Activated CD8-positive, alpha-beta memory T cell treated with anti-CD3 and anti-CD28 coated beads for 24 hours (primary cell): ENCODE measurements around the gene CXCR3.
A peak's percentile ranks its signal among the peaks of the same experiment; 100 is the strongest.
"Not testable (repeated sequence)": the region's sequence is repeated elsewhere in the genome, so short reads cannot be mapped to it uniquely, and the experiment has no call there.

Source experiments
- DNase-seq: peaks from one replicate; pipeline ENCODE4 v3.0.0-alpha.2; 2020

Gene CXCR3

DNA sequence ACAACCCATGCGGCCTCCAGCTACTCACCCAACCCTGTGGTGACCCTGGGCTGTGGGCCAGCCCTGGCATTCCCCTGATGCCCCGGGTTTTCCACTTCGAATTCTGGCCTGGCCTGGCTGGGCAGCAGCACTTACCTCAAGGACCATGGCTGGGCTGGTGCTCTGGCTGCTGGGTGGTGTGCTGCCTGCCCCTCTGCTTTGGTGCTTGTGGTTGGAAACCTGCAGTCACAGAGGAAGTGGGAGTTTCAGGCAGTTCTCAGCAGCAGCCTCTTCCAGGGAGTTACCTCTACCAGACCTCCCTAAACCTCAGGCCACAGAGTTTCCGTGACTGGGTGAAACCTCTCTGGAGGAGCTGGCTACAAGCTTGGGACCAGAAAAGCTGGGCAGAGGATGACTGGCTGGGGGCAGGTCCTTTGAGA lies at the start of gene CXCR3:
Gene CXCR3 (minus strand): TSS at position 209 of the 419 bp plus-strand sequence. CDS start 62 bp downstream, at position 147.
- peak; percentile 85 for DNase-seq

DNA sequence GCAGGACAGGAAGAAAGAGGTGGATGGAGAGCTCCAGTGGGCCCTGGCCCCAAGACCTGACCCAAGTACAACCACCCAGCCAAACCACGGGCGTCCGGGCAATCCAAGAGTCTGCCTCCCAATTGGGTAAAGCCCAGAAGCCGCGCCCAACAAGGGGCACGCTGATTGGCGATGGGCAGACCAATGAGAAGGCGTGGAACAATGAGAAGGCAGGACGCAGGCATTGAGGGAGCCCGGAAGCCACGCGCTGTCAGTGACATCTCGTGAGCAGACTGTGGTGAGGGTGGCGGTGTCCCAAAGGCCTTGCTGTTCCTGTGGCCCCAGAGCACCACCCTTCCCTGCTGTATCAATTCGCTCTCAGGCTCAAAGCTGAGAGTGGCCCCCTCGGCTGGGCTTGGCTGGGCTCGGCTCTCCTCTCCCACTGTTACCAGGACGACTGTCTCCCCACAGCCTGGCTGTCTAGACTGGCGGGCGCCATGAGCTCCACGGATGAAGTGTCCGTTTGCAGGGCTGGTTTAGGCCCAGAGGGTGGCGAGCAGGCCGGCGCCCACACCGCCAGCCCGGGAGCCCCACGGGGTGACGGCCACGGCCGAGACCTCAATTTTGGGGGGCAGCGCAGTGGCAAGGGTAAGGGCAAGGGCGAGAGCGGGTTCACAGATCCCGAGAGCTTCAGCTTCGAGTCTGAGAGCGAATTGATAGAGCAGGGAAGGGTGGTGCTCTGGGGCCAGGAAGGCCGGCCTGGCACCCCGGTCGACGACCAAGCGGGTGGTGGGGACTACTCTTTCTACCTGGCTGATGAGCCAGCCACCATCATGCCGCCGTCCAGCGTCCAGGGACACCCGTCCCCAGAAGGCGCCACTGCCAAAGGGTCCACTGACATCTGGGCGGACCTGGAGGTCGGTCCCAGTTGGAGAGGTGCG lies 49.3 kb upstream of the CXCR3 start, which contains the start of gene LOC101059915:
Gene LOC101059915 (plus strand): TSS at position 219 of the 920 bp plus-strand sequence.
- DNase-seq = peak; percentile 51

DNA sequence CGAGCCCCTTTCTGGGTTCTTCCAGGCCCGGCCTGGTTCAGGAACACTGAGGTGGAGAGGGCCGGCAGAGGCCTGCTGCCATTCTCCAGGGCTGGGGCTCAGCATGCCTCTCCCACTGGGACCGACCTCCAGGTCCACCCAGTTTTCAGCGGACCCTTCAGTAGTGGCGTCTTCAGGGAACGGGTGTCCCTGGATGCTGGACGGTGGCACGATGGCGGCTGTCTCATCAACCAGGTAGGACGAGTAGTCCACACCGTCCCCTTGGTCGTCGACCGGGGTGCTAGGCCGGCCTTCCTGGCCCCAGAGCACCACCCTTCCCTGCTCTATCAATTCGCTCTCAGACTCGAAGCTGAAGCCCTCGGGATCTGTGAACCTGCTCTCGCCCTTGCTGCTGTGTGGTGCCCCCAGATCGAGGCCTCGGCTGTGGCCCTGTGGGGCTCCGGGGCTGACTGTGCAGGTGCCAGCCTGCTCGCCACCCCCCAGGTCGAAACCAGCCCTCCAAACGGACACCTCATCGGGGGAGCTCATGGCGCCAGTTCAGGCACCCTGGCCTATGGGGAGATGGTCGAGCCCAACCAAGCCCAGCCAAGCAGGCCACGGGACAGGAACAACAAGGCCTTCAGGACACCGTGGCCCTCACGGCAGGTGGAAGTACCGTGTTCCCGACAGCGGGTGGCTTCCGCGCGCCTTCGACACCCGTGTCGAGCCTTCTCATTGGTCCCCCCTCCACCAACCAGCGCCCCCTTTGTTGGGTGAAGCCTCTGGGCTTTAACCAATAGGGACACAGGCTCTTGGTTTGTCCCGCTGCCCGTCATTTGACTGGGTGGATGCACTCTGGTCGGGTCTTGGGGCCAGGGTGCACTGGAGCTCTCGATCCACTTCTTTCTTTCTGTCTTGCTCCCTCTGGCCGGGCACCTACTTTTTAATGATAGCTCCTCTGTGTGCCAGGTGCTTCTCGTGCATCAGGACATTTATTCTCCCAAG lies 48.2 kb upstream of the CXCR3 start:
- DNase-seq = peak; percentile 53

DNA sequence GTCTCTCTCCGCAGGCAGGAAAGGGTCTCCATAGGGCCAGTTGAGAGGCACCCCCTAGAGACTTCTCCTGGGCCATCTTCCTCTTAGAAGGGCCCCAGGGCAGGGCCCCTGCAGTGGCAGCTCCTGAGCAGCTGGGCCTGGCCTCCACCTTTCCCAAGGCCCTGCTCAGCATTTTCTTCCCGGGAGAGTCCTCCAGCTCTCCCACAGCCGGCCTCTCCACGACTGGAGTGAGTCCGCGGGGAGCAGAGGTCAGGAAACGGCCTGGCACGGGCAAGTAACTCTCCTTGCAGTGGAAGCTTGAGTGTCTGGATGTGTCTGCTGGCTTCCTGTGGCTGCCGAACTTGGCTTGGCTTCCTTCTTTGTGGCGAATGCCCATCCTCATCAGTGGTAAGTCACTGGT lies 47.4 kb upstream of the CXCR3 start:
- DNase-seq = peak; percentile 54

DNA sequence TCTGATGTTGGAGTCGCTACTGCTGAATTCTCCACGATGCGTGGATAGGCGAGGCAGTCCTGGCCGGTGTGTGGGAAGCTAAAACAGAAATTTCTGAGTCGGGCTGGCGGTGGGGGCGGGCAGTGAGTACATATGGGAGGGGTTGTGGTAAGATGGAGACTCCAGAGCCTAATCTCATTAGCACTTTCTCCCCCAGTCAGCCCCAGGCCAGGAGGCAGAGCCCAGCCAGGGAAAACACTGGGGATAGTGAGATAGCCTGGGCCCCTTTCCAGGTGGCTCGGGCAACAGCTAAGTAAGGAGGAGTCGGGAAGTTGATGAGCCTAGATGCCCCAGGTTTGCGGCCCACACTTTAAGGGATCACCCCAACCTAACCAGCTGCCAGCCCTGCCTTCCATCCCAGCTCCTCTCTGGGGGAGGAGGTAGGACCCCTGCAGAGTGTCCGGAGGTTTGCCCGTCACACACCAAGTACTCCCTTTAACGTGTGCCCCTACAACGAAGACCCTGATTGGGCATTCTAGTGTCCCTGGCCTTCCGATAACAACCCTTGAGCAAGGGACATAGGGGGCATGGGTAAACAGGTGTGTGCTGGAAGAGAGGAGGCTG lies 46.7 kb upstream of the CXCR3 start:
- DNase-seq = peak; percentile 55

DNA sequence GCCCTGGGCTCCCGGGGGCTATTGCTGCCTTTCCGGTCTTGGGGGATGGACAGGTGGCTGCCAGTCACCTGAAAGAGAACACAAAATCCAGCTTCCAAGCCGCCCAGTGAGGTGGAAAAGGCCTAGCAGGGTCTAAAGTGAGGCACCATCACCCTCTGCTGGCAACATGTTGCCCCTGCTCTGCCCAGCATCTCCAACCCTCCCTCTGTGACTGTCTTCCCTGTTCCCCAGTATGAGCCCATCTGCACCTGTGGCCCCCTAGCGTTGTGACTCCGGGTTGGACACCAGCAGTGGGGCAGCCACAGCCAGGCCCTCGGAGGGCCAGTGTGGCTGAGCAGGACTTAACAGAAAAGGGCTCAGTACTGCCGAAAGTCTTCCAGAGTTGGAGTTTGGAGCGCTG lies 45.9 kb upstream of the CXCR3 start:
- DNase-seq = peak; percentile 57

DNA sequence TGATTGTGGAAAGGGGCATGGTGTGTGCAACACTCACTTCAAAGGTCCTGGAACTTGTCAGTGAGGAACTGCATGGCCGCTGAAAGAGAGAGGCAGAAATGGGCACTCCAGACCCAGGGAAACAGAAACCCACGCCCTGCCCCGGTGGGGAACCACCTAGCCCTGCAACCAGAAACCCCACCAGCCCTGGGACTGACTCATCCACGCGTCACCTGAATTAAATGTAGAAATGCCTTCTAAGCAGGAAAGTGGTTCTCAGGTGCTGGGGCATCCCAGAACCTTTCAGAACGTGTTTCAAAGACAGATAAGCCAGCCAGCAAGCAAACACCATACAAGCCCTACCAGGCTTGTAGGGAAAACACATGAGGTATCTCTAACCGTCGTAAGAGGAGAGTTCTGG lies 44.9 kb upstream of the CXCR3 start:
- DNase-seq = peak; percentile 80

DNA sequence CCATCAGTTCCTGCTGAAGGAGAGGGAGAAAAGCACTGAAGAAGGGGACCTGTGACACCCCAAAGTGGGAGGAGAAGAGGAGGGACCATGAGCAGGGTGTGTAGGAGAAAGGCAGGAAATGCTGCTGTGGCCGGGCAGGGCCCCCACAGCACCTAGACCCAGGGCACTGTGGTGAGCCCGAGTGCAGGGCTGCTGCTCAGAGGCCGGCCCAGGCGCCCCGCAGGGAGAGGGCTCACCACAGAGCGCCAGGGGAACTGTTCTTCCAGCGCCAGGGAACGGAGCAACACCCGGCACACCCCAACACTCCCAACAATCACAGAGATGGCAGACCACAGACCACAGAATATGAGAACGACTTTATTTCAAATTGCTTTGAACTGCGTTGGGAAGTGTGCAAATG lies 44.3 kb upstream of the CXCR3 start:
- DNase-seq = not testable (repeated sequence)

DNA sequence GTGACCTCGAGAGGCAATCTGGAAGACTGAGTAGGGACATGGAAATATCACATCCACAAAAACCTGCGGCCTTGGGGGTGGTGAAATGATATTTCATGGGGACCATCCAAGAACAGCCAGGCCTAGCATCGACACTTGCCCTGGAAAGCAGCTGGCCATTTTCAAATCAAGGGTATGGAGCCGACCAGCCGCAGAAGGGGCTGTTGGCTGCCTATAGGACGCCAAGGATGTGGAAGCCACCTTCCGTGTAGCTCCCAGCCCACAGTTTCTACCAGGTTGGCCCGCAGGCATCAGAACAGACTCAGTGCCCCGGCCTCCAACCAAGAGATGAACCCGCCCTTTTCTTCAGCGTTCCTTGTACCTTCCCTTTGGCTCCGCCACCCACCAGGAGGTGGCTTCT lies 43.6 kb upstream of the CXCR3 start:
- peak; percentile 51 for DNase-seq

DNA sequence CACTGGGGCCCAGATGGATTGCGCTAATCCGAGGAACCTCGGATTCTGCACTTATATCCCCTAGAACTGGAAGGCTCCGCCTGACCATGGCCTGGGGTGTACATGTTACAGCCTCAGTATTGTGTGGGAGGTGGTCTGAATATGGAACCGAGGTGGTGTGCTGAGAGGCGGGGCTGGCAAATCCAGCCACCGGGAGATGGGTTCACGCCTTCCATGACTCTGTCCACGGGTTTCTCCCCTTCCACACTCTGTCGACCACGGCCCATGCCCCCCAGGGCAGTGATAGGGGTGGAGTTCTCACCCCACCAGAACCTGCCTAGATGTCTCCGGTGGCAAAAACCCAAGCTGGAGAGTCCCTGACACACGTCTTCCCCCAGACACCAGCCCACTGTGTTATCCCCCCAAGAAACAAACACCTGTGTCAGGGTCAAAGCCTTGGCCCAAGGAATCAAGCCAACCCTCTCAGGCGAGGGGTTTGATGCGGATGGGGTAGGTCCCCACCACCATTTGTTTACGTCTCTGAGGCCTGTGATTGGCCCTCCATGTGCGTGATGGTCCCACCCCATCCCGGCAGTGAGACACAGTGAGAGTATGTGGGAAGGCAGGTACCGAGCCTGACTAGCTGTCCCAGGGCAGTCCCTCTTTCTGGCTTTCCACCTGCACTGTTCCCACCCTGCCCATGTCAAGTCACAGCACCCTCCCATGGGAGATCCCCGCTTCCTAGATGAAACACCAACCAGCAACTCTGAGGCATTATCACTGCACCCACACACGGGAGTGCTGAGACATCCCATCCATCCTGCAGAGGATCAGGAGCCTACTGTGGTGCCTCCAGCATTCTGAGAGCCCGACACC lies 42.5 kb upstream of the CXCR3 start:
- peak; percentile 54 for DNase-seq

DNA sequence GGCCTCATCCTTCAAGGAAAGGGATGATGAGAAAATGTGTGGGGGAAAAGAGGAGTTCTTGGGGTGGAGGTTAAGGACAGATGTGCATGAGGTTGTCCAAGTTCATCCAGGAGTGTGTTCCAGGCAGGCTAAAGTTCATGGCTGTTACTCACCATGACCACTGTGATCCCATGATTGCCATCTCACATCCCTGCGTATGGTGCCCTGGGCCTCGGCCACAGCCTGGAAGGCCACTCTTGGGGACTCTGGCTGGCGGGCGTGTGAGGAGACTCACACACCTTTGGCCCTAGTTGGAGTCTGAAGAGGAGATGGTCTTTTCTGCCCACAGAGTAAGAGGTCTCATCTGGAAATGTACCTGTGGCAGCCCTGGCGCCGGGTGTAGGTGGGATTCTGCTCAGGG lies 41.6 kb upstream of the CXCR3 start:
- no peak for DNase-seq

DNA sequence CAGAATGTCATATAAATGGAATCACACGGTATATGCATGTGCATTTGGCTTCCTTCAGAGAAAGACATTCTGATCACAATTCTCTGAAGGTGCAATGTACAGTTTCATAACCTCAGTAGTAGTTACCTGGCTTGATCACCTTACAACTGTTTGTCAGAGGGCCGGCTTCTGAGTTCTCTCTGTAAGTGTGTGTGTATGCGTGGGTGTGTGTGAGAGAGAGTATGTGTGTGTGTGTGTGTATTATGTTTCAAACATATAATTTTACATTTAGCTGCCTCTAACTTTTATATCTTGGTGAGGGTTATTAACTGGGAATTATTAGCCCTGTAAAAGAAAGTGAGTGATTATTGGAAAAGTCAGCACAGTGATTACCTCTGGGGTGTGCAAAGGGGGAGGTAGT lies 41.0 kb upstream of the CXCR3 start:
- DNase-seq = no peak

DNA sequence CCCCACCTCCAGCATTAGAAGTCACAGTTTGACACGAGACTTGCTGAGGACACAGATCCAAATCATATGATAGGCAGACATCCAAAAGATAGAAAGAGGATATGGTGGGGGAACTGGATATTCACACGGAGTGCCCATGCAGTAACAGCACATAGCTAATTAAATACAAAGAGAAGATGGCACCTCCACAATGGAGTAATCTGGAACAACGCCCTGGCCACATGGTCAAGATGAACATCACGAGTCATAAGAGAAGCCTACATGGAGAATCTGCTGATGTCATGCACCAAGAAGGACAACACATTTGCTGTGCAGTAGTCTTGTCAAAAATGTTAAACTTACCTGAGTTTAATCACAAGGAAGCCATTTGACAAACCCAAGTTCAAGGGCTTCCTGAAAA lies 39.0 kb upstream of the CXCR3 start:
- no peak for DNase-seq

DNA sequence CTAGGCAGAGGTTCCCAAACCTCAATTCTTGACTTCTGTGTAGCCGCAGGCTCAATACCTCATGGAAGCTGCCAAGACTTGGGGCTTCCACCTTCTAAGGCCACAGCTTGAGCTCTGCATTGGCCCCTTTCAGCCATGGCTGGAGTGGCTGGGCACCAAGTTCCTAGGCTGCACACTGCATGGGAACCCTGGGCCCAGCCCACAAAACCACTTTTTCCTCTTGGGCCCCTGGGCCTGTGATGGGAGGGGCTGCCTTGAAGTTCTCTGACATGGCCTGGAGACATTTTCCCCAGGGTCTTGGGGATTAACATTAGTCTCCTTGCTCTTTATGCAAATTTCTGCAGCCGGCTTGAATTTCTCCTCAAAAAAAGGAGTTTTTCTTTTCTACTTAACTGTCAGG lies 35.0 kb upstream of the CXCR3 start:
- DNase-seq = no peak

DNA sequence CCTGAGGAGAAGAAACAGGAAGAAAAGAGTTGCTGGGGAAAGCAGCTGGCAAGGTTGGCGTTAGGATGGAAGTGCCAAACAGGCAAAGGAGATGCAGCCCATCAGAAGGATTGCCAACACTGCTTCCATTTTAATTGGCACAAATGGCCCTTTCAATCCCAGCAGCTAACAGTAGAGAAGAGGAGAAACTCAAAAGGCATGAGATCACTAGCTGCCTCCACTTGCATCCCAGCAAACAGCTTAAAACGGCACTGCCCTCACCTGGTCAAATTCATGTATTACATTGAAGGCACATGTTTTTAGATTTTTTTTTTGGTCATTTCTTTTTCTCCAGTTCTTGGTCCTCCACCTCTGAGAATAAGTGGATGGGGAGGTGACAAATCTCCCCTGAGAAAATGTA lies 34.1 kb upstream of the CXCR3 start:
- DNase-seq = peak; percentile 75

DNA sequence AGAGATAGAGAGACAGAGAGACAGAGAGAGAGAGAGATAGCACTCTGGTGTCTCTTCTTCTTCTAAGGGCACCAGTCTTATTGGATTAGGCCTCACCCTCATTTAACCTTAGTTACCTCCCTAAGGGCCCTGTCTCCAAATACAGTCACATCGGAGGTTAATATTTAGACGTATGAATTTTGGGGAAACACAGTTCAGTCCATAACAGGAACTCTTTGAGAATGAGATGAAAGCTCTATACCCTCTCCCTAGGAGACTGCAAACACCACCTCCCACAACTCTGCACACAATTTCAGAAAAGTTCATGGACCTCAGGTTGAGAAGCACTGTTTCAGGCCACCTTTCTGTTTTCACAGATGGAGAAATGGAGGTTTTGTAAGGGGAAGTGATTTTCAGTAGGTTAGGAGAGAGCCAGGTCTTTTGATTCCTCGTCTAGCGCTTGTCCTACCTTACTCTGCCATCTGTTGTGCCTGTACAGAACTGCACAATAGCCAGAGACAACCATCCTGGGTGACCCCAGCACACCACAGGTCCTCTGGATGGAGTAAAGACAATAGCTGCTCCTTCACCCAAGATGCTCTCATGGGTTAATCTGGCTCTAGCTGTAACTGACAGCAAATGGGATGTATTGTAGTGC lies 32.1 kb upstream of the CXCR3 start:
- no peak for DNase-seq

DNA sequence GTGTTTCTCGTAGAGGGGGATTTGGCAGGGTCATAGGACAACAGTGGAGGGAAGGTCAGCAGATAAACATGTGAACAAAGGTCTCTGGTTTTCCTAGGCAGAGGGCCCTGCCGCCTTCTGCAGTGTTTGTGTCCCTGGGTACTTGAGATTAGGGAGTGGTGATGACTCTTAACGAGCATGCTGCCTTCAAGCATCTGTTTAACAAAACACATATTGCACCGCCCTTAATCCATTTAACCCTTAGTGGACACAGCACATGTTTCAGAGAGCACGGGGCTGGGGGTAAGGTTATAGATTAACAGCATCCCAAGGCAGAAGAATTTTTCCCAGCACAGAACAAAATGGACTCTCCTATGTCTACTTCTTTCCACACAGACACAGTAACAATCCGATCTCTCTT lies 26.1 kb upstream of the CXCR3 start:
- DNase-seq = not testable (repeated sequence)

DNA sequence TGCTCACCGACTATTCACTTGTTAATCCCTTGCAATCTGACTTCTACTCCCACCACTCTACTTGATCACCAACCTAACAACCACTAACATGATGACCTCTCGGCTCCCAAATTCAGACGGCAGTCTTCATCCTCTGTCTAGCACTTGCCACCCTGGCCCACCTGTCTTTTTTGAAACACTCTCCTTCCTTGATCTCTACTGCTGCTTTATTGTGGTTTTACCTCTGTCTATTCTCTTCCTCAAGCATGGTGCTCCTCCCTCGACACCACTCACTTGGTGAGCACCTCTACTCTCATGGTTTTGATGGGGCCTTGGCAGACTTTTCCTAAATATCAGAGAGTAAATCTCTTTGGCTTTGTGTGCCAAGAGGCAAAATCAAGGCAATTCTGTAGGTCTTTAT lies 21.7 kb upstream of the CXCR3 start:
- DNase-seq = no peak

DNA sequence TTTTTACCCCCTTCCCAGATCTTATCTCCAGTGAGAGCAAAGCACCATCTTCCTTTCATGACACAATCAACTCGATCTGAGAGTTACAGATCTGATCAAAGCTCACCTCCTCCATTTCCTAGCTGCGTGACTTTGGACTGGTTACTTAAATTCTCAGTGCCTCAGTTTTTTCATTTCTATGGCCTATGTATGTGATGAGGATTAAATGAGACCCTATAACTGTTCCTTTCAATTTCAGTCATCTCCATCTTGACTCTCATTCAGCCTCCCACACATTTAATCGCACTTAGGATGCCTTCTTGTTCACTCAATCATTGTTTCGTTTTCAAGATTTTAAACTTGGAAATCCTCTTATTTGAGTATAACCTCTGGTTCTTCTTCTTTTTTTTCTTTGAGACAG lies 20.1 kb upstream of the CXCR3 start:
- DNase-seq = no peak

DNA sequence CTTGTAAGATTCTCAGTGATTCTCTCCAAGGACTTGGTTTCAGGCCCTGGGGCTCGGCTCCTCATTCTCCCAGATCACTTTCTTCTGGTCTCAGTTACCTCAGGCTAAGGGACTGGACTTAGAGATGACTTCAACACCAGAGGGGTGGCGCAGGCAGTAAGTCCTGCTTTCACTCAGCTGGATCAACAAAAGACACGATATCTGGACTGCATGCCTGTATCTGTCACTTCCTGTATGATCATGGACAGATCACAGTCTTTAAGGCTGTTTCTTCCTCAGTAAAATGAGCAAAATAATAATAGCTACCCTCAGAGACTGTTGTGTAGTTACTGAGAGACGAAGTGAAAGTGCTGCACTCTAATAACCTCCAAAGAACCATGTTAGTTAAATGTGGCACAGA lies 19.5 kb upstream of the CXCR3 start:
- no peak for DNase-seq

DNA sequence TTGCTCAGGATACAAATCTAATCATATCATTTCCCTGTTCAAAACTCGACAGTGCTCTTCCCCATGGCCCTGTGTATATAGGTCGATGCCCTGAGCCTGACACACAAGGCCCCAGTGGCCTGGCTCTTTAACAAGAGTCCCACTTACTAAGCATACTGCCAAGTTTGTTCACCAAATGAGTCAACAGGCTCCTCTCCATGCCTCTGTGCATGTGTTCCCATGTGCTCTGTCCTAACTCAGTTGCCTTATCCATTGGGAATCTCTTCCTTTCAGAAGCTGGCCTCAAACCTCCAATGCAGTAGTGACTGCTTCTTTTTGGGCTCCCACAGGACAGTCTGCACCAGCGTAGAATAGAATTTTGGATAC lies 18.9 kb upstream of the CXCR3 start:
- no peak for DNase-seq
